C4-2B (cell line): ENCODE results near the gene PPA2.

Source experiments
- CTCF ChIP-seq: fragments of 450-650 bp; conservative IDR thresholded peaks from 2 replicates; pipeline ENCODE4 v1.5.1; 2017; ENCODE audit warnings: mild to moderate bottlenecking
- ZFX ChIP-seq: fragments of 450-650 bp; IDR thresholded peaks from 2 replicates; pipeline ENCODE4 v1.6.1; 2017

GRCh38 chr4:105495667-105496066 is 21.8 kb upstream of the PPA2 start:
- no peak for TF ChIP-seq CTCF
- no peak for TF ChIP-seq ZFX
